NCI-H1105 treated with DMSO at 0.1 percent for 48 hours (cell line): ENCODE data around the gene HIPK3.

ENCODE experiments used
- DNase-seq: peaks from one replicate; lab custom pipeline; 2025; lab: John Stamatoyannopoulos, UW

The HIPK3 gene

DNA sequence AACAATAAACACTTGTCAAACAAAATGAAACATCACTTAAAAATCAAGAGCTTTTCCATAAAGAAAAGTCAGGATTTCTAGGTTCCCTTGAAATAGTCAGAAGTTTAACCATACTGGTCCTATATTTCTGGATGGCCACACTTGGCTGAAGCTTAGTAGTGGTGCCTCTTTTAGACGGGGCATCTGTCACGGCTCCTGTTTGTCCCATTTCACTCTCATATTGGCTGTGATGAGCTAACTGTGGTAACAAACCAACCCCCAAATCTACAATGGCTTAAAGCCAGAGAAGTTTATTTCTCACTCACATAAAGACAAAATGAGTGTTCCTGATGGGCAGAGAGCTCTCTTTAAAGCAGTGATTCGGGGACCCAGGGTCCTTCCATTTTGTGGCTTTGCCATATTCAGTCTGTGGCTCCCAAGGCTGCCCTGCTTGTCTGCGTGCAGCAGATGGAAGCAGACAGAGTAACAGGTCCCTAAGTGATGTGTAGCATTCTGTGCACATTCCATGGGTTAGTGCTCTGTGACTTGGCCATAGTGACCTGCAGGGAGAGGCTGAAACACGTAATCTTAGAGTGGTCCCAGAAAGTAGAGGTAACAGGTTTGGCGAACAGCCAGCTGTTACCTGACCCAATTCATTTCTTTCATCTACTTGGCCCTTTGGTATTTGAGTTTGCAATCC is 137.4 kb downstream of the HIPK3 start:
- no peak for DNase-seq

DNA sequence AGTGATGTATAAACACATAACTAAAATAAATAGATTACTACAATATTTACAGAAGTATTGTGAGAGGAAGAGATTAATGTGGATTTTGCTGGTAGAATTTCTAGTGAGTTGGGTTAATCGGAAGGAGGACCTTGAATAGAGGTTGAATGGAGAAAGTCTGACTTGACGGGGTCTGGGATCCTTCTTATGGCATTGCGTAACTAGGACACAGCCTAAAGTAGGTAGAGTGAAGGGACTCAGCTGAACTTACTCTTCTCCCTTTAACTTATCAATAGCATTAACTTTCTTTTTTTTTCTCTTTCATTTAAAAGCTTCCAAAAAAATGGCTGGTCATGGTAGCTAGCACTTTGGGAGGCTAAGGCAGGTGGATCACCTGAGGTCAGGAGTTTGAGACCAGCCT is 139.2 kb downstream of the HIPK3 start:
- DNase-seq: no peak

DNA sequence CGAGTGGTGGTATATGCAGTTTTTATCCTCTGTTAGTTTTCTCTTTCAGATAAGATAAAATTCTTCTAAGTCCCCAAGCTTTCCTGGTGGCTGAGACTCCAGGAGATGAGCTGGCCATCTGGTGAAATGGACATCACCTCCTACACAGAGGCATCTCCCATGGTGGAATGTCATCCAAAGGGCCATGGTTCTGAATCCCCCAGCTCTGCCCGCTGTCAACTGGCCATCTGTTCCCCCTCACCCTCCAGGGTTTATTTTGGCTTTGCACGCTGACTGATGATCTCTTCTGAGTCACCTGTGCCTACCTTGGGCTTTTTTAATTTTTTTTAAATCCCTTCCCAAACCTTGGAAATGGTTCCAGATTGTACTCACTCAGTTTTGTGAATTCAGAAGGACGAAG is 142.2 kb downstream of the HIPK3 start:
- DNase-seq: no peak

DNA sequence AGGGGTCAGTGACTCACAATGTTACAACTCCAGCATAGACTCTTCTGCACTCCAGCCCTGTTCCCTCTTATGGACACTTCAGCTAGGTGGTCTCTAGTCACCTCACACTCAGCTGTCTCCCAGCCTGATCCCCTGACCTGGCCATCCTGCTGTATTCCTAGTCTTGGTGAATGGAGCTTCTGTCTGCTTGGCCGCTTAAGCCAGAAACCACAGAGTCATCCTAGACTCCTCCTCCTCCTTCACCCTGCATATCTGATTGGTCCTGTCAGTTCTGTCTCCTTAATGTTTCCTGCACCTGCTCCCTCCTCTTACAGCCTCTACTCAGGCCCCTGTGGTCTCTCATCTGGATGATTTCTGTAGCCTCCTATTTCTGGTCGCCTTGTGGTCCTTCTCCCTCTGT is 144.9 kb downstream of the HIPK3 start:
- DNase-seq: no peak

DNA sequence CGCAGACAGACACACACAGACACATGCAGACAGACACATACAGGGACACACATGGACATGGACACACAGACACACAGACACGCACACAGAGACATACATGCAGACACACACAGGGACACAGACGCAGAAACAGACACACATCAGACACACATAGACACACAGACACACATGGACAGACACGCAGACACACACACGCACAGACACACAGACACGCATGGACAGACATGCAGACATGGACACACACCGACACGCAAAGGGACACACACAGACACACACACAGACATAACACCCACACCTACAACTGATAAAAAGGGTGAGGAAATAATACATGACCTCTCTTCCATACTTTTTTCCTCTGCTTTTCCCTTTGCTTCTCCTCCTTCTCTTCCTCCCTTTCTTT is 146.2 kb downstream of the HIPK3 start:
- DNase-seq: no peak

DNA sequence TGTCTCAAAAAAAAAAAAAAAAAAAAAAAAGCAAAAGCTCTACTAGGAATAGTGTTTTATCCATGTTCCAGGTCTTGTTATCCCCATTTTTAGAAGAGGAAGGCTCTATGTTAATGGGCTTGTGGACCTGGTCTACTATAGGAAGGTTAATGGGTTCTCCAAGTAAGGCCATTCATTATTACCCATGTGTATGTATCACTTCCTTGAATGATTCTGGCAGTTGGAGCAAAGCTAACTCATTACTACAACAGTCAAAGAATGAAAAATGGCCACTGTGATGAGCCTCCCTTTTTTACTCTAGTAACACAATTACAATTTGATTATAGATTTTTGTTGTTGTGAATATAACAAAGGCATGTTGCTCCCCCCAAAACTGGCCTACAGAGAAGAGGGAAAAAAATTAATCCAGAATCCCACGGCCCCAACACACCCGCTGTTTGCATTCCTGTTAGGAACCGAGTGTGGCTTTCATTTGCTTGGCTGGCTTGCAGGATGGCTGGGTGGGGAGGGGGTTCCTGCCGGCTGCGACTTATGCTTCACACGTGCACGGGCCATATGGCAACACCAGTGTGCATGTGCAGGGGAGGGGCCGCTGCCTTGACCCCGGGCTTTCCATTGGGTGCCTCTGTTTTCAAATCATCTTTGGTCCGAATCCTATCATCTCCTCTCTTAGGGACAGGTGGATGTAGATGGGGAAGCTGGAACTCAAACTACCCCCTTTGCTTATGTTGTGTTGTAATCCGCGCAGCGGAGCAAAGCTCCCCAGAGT is 148.8 kb downstream of the HIPK3 start:
- DNase-seq: no peak
